Body of pancreas (tissue), 4 donors: ENCODE results near the gene ANKRD66. TPM values are rescaled to one million over a fixed set of nuclear protein-coding genes. Genes with fewer than 3 reads are reported as not detected.
"Not testable (repeated sequence)": the region's sequence is repeated elsewhere in the genome, so short reads cannot be mapped to it uniquely, and the experiment has no call there.

Experiments
- ATAC-seq: fragments of 150-250 bp; one replicate; pipeline ENCODE4 v1.9.1; 2016
- DNase-seq, 4 donors: peaks; one replicate each; pipeline ENCODE4 v3.0.0-alpha.2; 2019
- H3K27ac ChIP-seq, 4 donors: fragments of 200-600 bp; sonication (generic); 1 replicate in 3 of 4; 2 replicates in 1 of 4; pipeline versions ENCODE4 v1.5.1 to v1.6.1; 2016 to 2019; ENCODE audit warnings: mild to moderate bottlenecking in 1 of 4, mixed read lengths in 1 of 4, moderate library complexity in 1 of 4
- H3K27me3 ChIP-seq, 2 donors: fragments of 200-600 bp; sonication (generic); one replicate each; pipeline ENCODE4 v1.6.0; 2016; ENCODE audit warnings: mild to moderate bottlenecking in 1 of 2
- H3K36me3 ChIP-seq, 2 donors: fragments of 200-600 bp; sonication (generic); replicated peaks in 1 of 2; 2 replicates each; pipeline ENCODE4 v1.5.1; 2016; ENCODE audit warnings: low read depth in 2 of 2; ENCODE audit not compliant: insufficient read depth in 1 of 2
- H3K4me1 ChIP-seq: fragments of 200-600 bp; sonication (generic); one replicate; pipeline ENCODE4 v1.6.0; 2016
- H3K4me3 ChIP-seq, 2 donors: fragments of 200-600 bp; sonication (generic); 1 replicate in 1 of 2; 2 replicates in 1 of 2; pipeline ENCODE4 v1.5.1; 2016 to 2019
- H3K9me3 ChIP-seq, 3 donors: fragments of 200-600 bp; sonication (generic); 1 replicate in 2 of 3; 2 replicates in 1 of 3; pipeline ENCODE4 v1.5.1; 2016
- POLR2A ChIP-seq, 3 donors: fragments of 450-650 bp; IDR thresholded peaks; one replicate each; pipeline ENCODE4 v1.6.1; 2016; ENCODE audit warnings: antibody characterized with exemption in 3 of 3, mild to moderate bottlenecking in 2 of 3
- WGBS, 2 donors: methylation state at CpG; one replicate each; pipeline ENCODE4 v1.1.5; 2017; 5-methylcytosine and 5-hydroxymethylcytosine counted together
- intact Hi-C: fragments of 100-400 bp; cut with DNase I; formaldehyde crosslinking; loops from one replicate; pipeline ENCODE4 v1.15.1; 2023
- total RNA-seq, 2 donors: library from RNA; depleted of rRNA; stranded (reverse); fragments of >200 nt; gene quantifications; one replicate each; pipeline ENCODE4 v1.1.0, GENCODE V29; 2016
- TF ChIP-seq, protein P1 (sequence below), 7 experiments: fragments of 450-650 bp in 4 of 7; fragments of 200-600 bp in 3 of 7; sonication (generic) in 3 of 7; IDR thresholded peaks; one replicate each; pipeline ENCODE4 v1.5.1; 2016 to 2019; ENCODE audit warnings: antibody characterized with exemption in 7 of 7

ANKRD66 gene
- total RNA-seq, 2 donors from 2014 or later = not detected

DNA sequence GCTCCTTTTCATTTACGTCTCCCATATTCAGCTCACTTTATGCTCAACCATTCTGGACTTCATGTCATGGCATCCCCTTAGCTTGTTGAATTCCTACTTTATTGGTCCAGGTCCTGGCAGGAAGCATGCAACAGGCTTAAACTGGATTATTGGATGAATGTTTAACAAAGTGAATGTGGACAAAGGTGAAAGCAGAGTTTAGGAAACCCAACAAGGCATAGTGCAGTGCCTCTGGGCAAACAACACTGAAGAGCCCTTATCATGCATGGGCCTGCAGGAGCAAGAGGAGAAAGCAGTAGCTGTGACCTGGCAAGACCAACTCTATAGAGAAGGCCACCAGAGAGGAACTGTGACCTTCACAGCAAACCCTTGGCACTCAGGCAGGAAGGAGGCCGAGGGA lies 5.3 kb upstream of the ANKRD66 start:
- no peak overlapping the region for H3K27ac ChIP-seq
- H3K4me3 ChIP-seq = no peak overlapping the region
- H3K27me3 ChIP-seq = no peaks in the 10 kb centered on the region
- H3K36me3 ChIP-seq = no peaks in the 10 kb centered on the region
- 84 to 100% methylated on average over 2 of the region's 2 CpGs for WGBS, 2 donors
- no peaks in the 10 kb centered on the region for H3K4me1 ChIP-seq
- ATAC-seq (no peak), DNase-seq (no peak)
- intact Hi-C loops = no loop called here
- TF ChIP-seq, protein P1, sequence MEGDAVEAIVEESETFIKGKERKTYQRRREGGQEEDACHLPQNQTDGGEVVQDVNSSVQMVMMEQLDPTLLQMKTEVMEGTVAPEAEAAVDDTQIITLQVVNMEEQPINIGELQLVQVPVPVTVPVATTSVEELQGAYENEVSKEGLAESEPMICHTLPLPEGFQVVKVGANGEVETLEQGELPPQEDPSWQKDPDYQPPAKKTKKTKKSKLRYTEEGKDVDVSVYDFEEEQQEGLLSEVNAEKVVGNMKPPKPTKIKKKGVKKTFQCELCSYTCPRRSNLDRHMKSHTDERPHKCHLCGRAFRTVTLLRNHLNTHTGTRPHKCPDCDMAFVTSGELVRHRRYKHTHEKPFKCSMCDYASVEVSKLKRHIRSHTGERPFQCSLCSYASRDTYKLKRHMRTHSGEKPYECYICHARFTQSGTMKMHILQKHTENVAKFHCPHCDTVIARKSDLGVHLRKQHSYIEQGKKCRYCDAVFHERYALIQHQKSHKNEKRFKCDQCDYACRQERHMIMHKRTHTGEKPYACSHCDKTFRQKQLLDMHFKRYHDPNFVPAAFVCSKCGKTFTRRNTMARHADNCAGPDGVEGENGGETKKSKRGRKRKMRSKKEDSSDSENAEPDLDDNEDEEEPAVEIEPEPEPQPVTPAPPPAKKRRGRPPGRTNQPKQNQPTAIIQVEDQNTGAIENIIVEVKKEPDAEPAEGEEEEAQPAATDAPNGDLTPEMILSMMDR (IDR thresholded peaks at IDR 0.05) = no peak
- TF ChIP-seq POLR2A (IDR thresholded peaks at IDR 0.05) = no peak
- H3K9me3 ChIP-seq = no peaks in the 10 kb centered on the region

DNA sequence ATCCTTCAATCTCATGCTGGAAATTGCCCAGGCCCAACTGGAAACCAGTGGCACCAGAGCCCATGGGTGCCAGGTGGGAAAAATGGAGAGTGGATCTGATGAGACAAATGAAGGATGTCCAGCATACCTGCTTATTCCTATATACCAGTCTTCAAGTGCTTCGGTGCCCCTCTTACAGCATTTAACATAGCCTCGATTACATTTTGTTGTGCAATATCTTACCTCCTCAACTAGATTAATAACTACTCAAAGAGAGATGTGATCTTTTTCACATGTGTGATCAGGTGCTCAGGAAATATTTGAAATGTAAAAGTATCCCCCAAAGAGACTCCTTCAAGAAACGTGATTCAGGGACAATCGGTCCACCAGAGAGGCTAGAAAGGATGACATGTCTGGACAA lies 4.8 kb upstream of the ANKRD66 start:
- no peak for ATAC-seq
- no peaks in the 10 kb centered on the region for H3K27me3 ChIP-seq
- no peak overlapping the region for H3K4me3 ChIP-seq
- H3K9me3 ChIP-seq = no peaks in the 10 kb centered on the region
- intact Hi-C loops = no loop called here
- no peak overlapping the region for H3K27ac ChIP-seq
- no peak for DNase-seq
- WGBS, 2 donors = 89 to 90% methylated on average over 4 of the region's 4 CpGs
- no peaks in the 10 kb centered on the region for H3K36me3 ChIP-seq
- no peaks in the 10 kb centered on the region for H3K4me1 ChIP-seq
- TF ChIP-seq, protein P1 (IDR thresholded peaks at IDR 0.05) = no peak
- TF ChIP-seq POLR2A (IDR thresholded peaks at IDR 0.05) = no peak

DNA sequence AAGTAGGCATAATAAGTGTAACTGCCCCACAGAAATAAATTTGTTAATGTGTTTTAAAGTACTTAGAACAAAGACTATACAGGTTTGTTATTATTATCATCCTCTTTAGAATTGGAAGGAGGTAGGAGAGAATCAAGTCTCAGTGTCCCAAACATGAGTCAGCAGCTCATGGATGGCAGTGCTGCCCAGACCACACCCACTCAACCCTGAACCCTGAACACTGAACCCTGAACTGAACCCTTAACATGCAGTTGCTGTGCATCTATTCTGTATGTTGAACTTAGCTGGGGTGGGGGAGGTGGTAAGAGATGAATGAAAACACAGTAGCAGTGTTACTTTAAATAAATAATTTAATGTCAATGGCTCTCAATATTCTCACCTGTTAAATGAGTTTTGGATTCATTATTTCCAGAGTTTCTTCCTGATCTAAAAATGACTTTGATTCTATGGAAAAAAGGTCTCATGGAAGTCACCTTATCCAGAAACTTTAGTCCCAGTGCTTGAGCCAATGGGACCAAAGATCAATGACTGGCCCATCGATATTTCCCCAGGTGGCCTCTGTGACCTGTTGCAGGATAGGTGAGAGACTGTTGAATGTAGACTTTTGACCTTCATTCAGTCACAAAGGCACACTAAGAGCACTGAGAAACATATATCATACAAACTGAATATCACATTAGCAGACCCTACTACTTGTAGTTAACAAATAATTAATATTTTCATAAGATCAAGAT lies 3.1 kb upstream of the ANKRD66 start:
- WGBS, 2 donors = 53 to 67% methylated on average over 1 of the region's 1 CpG
- H3K27me3 ChIP-seq = no peaks in the 10 kb centered on the region
- no peaks in the 10 kb centered on the region for H3K36me3 ChIP-seq
- H3K9me3 ChIP-seq = no peaks in the 10 kb centered on the region
- no peak overlapping the region for H3K27ac ChIP-seq
- TF ChIP-seq POLR2A (IDR thresholded peaks at IDR 0.05) = no peak
- TF ChIP-seq, protein P1 (IDR thresholded peaks at IDR 0.05) = no peak
- no peak overlapping the region for H3K4me3 ChIP-seq
- no peaks in the 10 kb centered on the region for H3K4me1 ChIP-seq
- intact Hi-C loops = no loop called here
- DNase-seq (no peak), ATAC-seq (no peak)

DNA sequence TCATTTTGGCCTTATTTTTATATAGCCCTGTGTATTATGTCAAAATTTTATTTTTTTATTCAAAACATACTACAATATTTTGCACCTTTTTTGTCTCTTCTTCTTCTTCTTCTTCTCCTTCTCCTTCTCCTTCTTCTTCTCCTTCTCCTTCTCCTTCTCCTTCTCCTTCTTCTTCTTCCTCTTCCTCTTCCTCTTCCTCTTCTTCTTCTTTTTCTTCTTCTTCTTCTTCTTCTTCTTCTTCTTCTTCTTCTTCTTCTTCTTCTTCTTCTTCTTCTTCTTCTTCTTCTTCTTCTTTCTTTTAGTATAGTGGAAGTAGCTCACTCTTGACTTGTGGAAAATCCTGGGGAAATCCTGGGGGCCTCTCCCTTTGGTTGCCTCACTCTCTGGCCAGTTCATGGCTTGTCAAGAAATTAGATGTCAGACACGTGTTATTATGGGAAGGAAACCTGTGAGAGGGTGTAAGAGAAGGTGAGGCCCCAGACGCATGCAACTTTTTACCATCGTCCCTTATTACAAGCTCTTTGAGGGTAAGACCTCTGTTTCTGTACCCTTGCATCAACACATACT lies 2.5 kb upstream of the ANKRD66 start:
- H3K9me3 ChIP-seq, H3K27me3 ChIP-seq, H3K36me3 ChIP-seq, intact Hi-C loops, H3K4me3 ChIP-seq, ATAC-seq, H3K4me1 ChIP-seq, H3K27ac ChIP-seq, DNase-seq: not testable (repeated sequence)
- WGBS, 2 donors = 77 to 78% methylated on average over 3 of the region's 3 CpGs

DNA sequence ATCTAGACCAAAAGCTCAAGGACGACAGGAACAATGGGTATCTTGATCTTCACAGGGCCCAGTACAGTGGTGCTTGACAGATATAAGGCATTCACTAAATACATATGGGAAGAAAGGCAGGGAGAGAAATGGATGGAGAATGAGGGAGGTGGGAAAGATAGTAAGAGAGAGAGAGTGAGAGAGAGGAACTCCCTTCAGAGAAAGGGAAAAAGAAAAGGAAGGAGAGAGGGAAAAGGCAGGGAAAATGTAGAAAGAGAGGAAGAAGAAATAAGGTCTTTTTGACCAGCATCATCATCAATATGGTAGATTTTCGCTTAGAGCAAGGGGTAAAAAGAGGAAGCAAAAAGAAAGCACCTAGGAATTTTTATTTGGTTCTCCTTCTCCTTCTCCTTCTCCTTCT lies 760 bp upstream of the ANKRD66 start:
- WGBS, 2 donors = 44 to 51% methylated on average over 2 of the region's 2 CpGs
- no peak for DNase-seq
- no peaks in the 10 kb centered on the region for H3K27me3 ChIP-seq
- H3K9me3 ChIP-seq = no peaks in the 10 kb centered on the region
- H3K4me3 ChIP-seq = no peak overlapping the region
- no peaks in the 10 kb centered on the region for H3K36me3 ChIP-seq
- no peak overlapping the region for H3K27ac ChIP-seq
- no peaks in the 10 kb centered on the region for H3K4me1 ChIP-seq
- no peak for ATAC-seq
- TF ChIP-seq, protein P1 (IDR thresholded peaks at IDR 0.05) = no peak
- TF ChIP-seq POLR2A (IDR thresholded peaks at IDR 0.05) = no peak
- intact Hi-C loops = no loop called here
